Endothelial cell of umbilical vein (primary cell): ENCODE measurements around the gene ARHGEF28. TPM values are rescaled to one million over a fixed set of nuclear protein-coding genes. Genes with fewer than 3 reads are reported as not detected.

Source experiments
- BruUV-seq: library from RNA; stranded (reverse); fragments of 400-500 nt; replicated peaks from 2 replicates; lab custom pipeline; 2021; lab: Mats Ljungman, UMichigan
- CTCF ChIA-PET: fragments of 300-600, 350-600 bp; sonication (Branson Sonifier 250); formaldehyde crosslinking; loops from one replicate; lab custom pipeline; 2021; ENCODE audit warnings: antibody characterized with exemption, inconsistent platforms; lab: Charles Lee
- POLR2A ChIA-PET: fragments of 300-600, 350-600 bp; sonication (Branson Sonifier 250); formaldehyde crosslinking; loops from one replicate; lab custom pipeline; 2021; ENCODE audit warnings: antibody characterized with exemption, inconsistent platforms; lab: Charles Lee
- DNase-seq: peaks from one replicate; pipeline ENCODE4 v3.0.0-alpha.2; 2011; ENCODE audit warnings: low read depth, low spot score
- FAIRE-seq: peaks from 2 replicates; lab custom pipeline; 2011; peaks lifted over from hg19 to GRCh38; lab: Jason Lieb, UNC
- H2AFZ ChIP-seq: 2 replicates; pipeline ENCODE4 v1.6.0; 2012; ENCODE audit warnings: low read depth, low read length, control low read depth, inconsistent platforms
- H3K27ac ChIP-seq: 2 replicates; pipeline ENCODE4 v1.5.1; 2011; ENCODE audit warnings: low read depth, mild to moderate bottlenecking, control low read depth, low read length, moderate library complexity; ENCODE audit not compliant: insufficient read depth
- H3K27me3 ChIP-seq, 2 experiments: 2 replicates each; pipeline versions ENCODE4 v1.6.0 to v1.6.1; 2011; ENCODE audit warnings: low read length in 2 of 2, mixed read lengths in 1 of 2; ENCODE audit not compliant: control insufficient read depth in 2 of 2, insufficient read depth in 2 of 2
- H3K36me3 ChIP-seq, 2 experiments: 2 replicates in 1 of 2; 3 replicates in 1 of 2; pipeline ENCODE4 v1.5.1; 2011; ENCODE audit warnings: low read length in 2 of 2, mild to moderate bottlenecking in 1 of 2, moderate library complexity in 1 of 2; ENCODE audit not compliant: control insufficient read depth in 2 of 2, insufficient read depth in 2 of 2; ENCODE audit errors: extremely low read depth in 1 of 2
- H3K4me1 ChIP-seq: 3 replicates; pipeline ENCODE4 v1.5.1; 2011; ENCODE audit warnings: mild to moderate bottlenecking, low read length; ENCODE audit not compliant: control insufficient read depth, insufficient read depth; ENCODE audit errors: extremely low read depth
- H3K4me2 ChIP-seq: 2 replicates; pipeline ENCODE4 v1.6.1; 2011; ENCODE audit warnings: low read length, control low read depth, mixed read lengths; ENCODE audit not compliant: insufficient read depth
- H3K4me3 ChIP-seq, 3 experiments: fragments of 200-600 bp in 1 of 3; sonication (generic), shearing (Covaris generic) in 1 of 3; replicated peaks in 1 of 3; 2 replicates each; pipeline ENCODE4 v1.5.1; 2011 to 2016; ENCODE audit warnings: control low read depth in 3 of 3, low read length in 3 of 3, mild to moderate bottlenecking in 2 of 3, inconsistent platforms in 1 of 3, low read depth in 1 of 3, moderate library complexity in 1 of 3; ENCODE audit not compliant: insufficient read depth in 1 of 3
- H3K79me2 ChIP-seq: 2 replicates; pipeline ENCODE4 v1.6.0; 2012; ENCODE audit warnings: low read length, inconsistent platforms; ENCODE audit not compliant: control insufficient read depth, insufficient read depth
- H3K9ac ChIP-seq: replicated peaks from 2 replicates; pipeline ENCODE3; 2011; ENCODE audit warnings: low read length, control low read depth; ENCODE audit not compliant: insufficient read depth; ENCODE audit errors: extremely low read depth
- H3K9me1 ChIP-seq: replicated peaks from 3 replicates; pipeline ENCODE4 v1.6.0; 2011; ENCODE audit warnings: mild to moderate bottlenecking, low read length; ENCODE audit not compliant: control insufficient read depth, insufficient read depth; ENCODE audit errors: extremely low read depth
- H3K9me3 ChIP-seq: replicated peaks from 2 replicates; pipeline ENCODE4 v1.5.1; 2012; ENCODE audit warnings: low read length, inconsistent platforms; ENCODE audit not compliant: control insufficient read depth, insufficient read depth
- H4K20me1 ChIP-seq: replicated peaks from 2 replicates; pipeline ENCODE3; 2011; ENCODE audit warnings: mild to moderate bottlenecking, low read length; ENCODE audit not compliant: control insufficient read depth, insufficient read depth; ENCODE audit errors: extremely low read depth
- CTCF ChIP-seq, 2 donors: IDR thresholded peaks; 1 replicate in 1 of 2; 2 replicates in 1 of 2; pipeline ENCODE4 v1.5.1; 2011; ENCODE audit warnings: low read length in 2 of 2, mild to moderate bottlenecking in 2 of 2, moderate library complexity in 2 of 2, control low read depth in 1 of 2, inconsistent platforms in 1 of 2, low read depth in 1 of 2; ENCODE audit not compliant: insufficient read depth in 1 of 2; ENCODE audit errors: extremely low read depth in 1 of 2
- EZH2 ChIP-seq: IDR thresholded peaks from 2 replicates; pipeline ENCODE4 v1.6.1; 2012; ENCODE audit warnings: borderline replicate concordance, low read depth, mild to moderate bottlenecking, moderate library complexity, low read length, inconsistent platforms; ENCODE audit not compliant: severe bottlenecking
- FOS ChIP-seq: IDR thresholded peaks from 2 replicates; pipeline ENCODE4 v1.6.1; 2011; ENCODE audit warnings: mild to moderate bottlenecking, low read length, moderate library complexity, borderline replicate concordance; ENCODE audit not compliant: insufficient read depth
- GATA2 ChIP-seq: IDR thresholded peaks from 2 replicates; pipeline ENCODE4 v1.7.0; 2011; ENCODE audit warnings: low read depth, mild to moderate bottlenecking, moderate library complexity, mixed read lengths, low read length; ENCODE audit not compliant: insufficient read length, insufficient read depth
- JUN ChIP-seq: IDR thresholded peaks from 2 replicates; pipeline ENCODE4 v1.6.1; 2011; ENCODE audit warnings: borderline replicate concordance, low read depth; ENCODE audit not compliant: insufficient read length, insufficient read depth
- MAX ChIP-seq: IDR thresholded peaks from 2 replicates; pipeline ENCODE4 v1.6.1; 2011; ENCODE audit not compliant: insufficient read depth, insufficient read length
- MYC ChIP-seq: IDR thresholded peaks from one replicate; pipeline ENCODE4 v1.6.1; 2011; ENCODE audit warnings: mild to moderate bottlenecking, low read depth, low read length
- POLR2A ChIP-seq: IDR thresholded peaks from 2 replicates; pipeline ENCODE4 v1.6.1; 2012; ENCODE audit warnings: low read depth, mild to moderate bottlenecking, control low read depth, low read length
- POLR2AphosphoS5 ChIP-seq: IDR thresholded peaks from 2 replicates; pipeline ENCODE4 v1.6.1; 2012; ENCODE audit warnings: low read depth, mild to moderate bottlenecking, control low read depth, low read length, moderate library complexity; ENCODE audit not compliant: insufficient read depth
- dilution Hi-C: fragments of 300-500 bp; cut with MboI; formaldehyde crosslinking; loops from one replicate; pipeline ENCODE4 v1.15.0; 2019; ENCODE audit warnings: low sequenced_read_pairs; ENCODE audit not compliant: extremely low pct_ligation_motif_present
- intact Hi-C: fragments of 100-400 bp; cut with micrococcal nuclease; formaldehyde crosslinking; loops from one replicate; pipeline ENCODE4 v1.10.0; 2022
- polyA plus RNA-seq, 4 experiments: library from polyadenylated mRNA; depleted of rRNA in 3 of 4; stranded (reverse) in 3 of 4; unstranded in 1 of 4; fragments of >200 nt; gene quantifications; 2 replicates each; pipeline versions ENCODE4 v1.2.1 to v1.2.3, GENCODE V29; 2011 to 2012; ENCODE audit warnings: missing spikeins in 1 of 4
- total RNA-seq: library from RNA; stranded (reverse); gene quantifications from 2 replicates; pipeline ENCODE4 v1.2.3, GENCODE V29; 2021

Gene ARHGEF28
- total and polyA plus RNA-seq, 2 donors (not counting 3 experiments of a cell fraction or from before 2014, with no cell fraction given): 29.5 to 108 TPM

DNA sequence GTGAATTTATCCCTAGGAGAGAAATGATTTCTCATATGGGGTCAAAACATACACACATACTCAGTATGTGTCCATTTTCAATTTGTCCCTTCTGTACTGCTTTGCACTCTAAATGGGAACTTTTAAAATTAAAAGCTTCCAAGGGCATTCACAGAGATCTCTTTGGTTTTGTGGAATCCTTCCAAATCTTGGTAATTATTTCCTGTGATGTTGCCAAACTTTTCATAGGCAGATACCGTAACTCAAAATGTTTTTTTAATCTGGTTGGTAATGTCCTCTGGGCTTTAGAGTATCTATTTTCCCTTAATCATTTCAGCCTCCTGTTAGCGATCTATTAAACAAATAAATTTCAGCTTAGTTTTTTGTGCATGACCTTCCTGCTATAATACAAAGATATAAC lies 282.4 kb downstream of the ARHGEF28 start:
- Histone ChIP-seq H3K79me2 (no peaks in the 10 kb centered on the region), H4K20me1 (no peaks in the 10 kb centered on the region), H3K27ac (no peak overlapping the region), H3K36me3 (peaks cover 28 to 34% of the 10 kb centered on the region in 2 experiments), H3K4me2 (no peak overlapping the region), H3K9me1 (no peaks in the 10 kb centered on the region), H3K4me3 (no peak overlapping the region), H3K27me3 (no peaks in the 10 kb centered on the region), H3K4me1 (no peaks in the 10 kb centered on the region), H3K9me3 (no peaks in the 10 kb centered on the region), H3K9ac (no peak overlapping the region), H2AFZ (no peak overlapping the region)
- intact Hi-C loops (no loop called here), dilution Hi-C loops (no loop called here)
- BruUV-seq: no TSS peak
- CTCF ChIA-PET: interaction anchor here (1.0 to 3.4 kb wide), 3 partner anchors 734 to 777 kb away, joined by 3 to 15 read pairs (median 14); partner anchors contain the start of gene ENC1
- DNase-seq (peak; percentile 26), FAIRE-seq (no peak)
- TF ChIP-seq JUN: no peak
- TF ChIP-seq MAX: no peak
- TF ChIP-seq MYC: no peak
- no peak for TF ChIP-seq FOS
- TF ChIP-seq POLR2A: no peak
- no peak for TF ChIP-seq CTCF (IDR thresholded peaks at IDR 0.05; ENCODE audit: extremely low read depth in 1 of 2, insufficient read depth in 1 of 2, low read depth in 1 of 2, low read length in 2 of 2)
- TF ChIP-seq GATA2: no peak
- no peak for TF ChIP-seq EZH2
- no peak for TF ChIP-seq POLR2AphosphoS5
- POLR2A ChIA-PET: no interaction called here
